HG02610 (cell line): ENCODE measurements around the gene GPC1.
"Not testable (repeated sequence)": the region's sequence is repeated elsewhere in the genome, so short reads cannot be mapped to it uniquely, and the experiment has no call there.

Experiments
- ATAC-seq: cut with Tn5 transposase; IDR thresholded peaks from one replicate; pipeline ENCODE4 v1.9.1; 2021; ENCODE audit warnings: mild to moderate bottlenecking, moderate library complexity; ENCODE audit not compliant: unreplicated experiment

The GPC1 gene, protein sequence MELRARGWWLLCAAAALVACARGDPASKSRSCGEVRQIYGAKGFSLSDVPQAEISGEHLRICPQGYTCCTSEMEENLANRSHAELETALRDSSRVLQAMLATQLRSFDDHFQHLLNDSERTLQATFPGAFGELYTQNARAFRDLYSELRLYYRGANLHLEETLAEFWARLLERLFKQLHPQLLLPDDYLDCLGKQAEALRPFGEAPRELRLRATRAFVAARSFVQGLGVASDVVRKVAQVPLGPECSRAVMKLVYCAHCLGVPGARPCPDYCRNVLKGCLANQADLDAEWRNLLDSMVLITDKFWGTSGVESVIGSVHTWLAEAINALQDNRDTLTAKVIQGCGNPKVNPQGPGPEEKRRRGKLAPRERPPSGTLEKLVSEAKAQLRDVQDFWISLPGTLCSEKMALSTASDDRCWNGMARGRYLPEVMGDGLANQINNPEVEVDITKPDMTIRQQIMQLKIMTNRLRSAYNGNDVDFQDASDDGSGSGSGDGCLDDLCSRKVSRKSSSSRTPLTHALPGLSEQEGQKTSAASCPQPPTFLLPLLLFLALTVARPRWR

DNA sequence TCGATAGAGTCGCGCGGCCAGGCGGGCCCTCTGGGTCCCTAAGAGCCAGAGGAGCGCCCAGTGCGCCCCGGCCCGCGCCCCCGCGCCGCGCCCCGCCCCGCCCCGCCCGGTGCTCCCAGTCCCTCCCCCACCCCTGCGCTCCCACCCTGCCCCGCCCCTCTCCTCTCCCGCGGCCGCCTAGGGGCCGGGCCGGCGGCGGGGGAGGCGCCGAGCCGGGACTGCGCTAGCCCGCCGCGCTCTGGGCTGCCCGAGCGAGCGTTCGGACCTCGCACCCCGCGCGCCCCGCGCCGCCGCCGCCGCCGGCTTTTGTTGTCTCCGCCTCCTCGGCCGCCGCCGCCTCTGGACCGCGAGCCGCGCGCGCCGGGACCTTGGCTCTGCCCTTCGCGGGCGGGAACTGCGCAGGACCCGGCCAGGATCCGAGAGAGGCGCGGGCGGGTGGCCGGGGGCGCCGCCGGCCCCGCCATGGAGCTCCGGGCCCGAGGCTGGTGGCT lies at the start of gene GPC1:
GPC1 (plus strand) TSS at position 207 of the 491 bp plus-strand sequence; CDS start at position 463, 256 bp downstream.
- no peak for ATAC-seq

DNA sequence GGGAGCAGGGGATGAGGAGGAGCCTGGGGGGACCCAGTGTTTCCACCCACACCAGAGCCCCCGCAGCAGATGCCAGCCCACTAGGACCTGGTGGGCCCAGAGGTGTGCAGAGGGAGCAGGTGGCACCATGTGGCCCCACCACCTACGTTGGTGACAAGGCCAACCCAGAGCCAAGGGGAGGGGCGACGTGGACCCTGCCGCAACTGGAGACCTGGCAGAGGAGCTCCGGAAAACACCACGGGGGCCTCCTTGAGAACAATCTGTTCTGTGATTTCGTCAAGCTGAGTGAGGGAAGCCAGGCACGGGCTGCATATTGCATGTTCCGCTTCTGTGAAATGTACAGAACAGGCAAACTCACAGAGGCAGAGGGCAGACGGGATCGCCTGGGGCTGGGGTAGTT lies 49.1 kb upstream of the GPC1 start:
- no peak for ATAC-seq

DNA sequence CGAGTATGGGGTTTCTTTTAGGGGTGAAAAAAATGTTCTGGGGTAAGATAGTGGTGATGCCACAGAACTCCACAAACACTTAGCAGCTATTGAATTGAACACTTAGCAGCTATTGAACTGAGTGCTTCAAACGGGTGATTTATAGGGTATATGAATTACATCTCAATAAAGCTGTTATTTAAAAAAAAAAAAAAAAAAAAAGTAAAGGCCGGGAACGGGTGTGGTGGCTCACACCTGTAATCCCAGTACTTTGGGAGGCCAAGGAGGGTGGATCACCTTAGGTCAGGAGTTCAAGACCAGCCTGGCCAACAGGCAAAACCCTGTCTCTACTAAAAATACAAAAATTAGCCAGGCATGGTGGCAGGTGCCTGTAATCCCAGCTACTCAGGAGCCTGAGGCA lies 48.7 kb upstream of the GPC1 start:
- not testable (repeated sequence) for ATAC-seq

DNA sequence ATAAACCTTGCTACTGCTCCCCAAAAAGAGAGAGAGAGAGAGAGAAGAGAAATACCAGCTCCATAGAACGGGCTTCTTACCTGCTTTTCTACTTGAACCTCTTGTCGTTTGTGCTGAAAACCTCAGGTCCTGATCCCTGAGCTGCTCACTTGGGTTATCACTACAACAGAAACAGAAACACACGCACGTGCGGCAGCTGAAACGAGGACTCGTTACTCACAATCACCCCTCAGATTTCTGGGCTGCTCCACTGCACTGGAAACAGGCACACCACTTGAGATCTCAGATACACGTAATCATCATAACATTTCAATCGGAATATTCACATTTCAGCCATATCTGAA lies 48.2 kb upstream of the GPC1 start:
- ATAC-seq = no peak

DNA sequence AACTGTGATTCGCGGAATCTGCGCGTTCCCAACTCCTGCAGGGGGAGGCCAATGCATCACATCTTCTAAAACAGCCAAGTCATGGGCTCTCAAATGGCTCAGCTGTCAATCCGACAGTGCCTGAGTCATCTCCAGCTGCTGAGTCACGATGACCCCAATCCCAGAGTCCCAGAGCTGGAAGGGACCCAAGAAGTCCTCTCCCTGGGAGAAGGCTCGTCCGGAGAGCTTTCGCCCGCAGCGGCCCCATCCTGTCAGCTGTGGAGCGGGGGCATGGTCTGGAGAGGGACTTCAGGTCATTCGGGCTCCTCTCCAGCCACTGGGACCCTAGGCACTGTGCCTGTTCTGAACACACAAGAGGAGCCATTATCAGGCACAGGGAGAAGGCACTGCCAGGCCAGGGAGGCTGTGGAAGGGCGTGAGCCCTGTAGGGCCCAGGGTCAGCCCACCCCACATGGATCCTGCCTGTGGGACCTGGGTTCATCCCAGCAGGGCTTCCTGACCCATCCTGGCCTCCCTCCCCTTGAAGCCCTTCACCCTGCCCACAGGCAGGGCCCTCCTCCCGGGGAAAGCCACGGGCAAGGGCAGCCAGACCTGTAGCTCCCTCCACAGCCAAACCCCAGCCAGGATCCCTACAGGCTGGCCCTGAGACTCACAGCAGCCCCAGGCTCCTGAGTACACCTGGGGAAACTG lies 47.6 kb upstream of the GPC1 start:
- ATAC-seq = no peak

DNA sequence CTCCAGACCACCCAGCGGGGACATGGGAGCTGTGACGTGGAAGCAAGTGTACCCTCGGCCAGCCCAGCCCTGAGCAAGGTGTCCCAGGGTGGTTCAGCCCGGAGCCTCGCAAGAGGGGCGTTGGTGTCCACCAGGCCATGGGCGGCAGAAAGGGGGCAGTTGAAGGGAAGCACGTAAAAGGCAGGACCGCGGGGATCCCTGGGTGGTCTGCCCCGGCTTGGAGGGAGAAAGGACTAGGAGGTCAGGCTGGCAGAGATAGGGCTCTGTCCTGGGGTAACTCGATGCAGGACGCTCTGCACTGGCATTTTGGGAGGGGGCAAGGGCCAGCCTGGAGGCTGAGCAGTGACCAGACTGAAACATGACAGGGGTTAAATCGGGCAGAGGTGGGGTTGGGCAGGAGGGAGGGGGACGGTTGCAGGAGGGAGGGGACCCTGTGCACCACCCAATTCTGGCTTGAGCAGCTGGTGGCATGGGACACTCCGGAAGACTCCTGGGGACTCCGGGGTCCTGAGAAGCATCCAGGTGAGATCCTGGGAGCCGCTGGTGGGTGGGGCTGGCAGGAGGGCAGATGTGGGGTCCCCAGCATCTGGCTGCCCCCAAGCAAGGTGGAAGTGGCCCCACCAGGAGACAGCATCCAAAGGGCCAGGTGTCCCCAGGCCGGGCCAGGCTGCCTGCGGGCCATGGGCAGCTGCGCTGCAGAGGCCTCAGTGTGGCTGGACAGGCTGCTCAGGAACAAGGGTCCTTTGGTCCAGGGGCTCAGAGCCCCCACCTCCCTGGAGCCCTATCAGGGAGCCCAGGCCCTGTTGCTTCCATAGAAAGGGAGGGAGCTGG lies 46.8 kb upstream of the GPC1 start:
- ATAC-seq = no peak

DNA sequence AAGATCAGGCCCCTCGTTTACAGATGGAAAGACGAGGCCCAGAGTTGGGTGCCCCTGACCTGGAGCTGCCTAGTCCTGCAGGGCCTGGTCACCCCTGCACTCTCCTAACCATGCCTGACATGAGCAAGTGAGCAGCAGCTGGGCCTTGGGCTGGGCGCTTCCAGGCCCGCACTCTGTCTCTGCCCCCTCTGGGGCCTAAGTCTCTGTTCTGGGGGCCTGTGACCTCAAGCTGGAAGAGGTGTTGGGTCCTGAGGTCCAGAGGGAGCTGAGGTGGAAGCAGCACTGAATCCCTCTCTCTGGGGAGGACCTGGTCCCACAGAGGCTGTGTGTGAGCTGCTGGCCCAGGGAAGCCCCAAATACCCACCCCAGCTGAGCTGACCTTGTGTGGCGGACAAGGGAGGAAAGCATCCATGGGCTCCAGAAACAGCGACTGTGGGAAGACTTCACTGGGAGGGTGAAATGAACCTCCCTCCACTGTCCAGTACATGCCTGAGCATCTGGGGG lies 46.1 kb upstream of the GPC1 start:
- no peak for ATAC-seq

DNA sequence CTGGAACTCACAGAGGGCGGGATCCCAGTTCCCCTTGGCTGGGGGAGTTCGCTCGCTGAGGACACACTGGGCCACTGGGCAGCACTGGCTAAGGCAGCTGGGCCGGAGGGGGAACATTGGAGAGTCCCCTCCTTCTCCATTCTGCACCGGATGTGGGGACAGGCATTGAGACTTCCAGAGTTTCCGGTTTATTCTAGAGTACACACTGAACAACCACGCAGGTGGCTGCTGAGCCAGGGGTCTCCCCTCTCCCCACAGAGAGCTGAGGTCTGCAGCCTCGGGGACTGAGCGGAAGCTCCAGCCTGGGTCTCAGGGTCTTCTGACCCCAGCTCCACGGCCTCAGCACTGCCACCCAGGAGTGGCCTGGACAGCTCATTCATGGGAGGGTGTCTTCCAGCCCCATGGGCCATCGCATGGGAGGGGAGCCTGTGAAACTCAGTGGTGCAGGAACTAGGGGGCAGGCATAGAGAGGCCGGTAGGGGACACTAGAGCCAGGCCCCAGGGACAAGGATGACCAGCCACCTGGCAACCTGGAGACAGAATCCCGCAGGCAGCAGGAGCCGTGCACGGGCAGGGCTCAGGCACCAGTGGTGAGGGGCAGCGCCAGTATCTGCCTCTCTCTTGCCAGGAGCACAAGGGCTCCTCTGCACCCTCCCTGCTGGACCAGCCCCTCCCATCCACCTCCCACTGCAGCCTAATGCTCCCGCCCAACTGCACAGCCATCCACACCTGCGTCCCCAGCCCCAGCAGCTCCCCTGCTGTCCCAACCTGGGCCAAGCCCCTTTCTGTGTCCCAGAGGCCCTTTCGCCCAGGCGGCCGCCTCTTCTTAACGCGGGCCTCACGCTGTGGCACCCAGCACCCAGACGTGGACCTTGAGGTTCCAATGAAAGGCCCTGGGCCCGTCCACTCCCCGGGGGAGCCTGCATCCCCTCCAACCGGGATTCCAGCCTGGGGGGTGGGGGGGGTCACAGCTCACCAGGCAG lies 45.1 kb upstream of the GPC1 start:
- no peak for ATAC-seq

DNA sequence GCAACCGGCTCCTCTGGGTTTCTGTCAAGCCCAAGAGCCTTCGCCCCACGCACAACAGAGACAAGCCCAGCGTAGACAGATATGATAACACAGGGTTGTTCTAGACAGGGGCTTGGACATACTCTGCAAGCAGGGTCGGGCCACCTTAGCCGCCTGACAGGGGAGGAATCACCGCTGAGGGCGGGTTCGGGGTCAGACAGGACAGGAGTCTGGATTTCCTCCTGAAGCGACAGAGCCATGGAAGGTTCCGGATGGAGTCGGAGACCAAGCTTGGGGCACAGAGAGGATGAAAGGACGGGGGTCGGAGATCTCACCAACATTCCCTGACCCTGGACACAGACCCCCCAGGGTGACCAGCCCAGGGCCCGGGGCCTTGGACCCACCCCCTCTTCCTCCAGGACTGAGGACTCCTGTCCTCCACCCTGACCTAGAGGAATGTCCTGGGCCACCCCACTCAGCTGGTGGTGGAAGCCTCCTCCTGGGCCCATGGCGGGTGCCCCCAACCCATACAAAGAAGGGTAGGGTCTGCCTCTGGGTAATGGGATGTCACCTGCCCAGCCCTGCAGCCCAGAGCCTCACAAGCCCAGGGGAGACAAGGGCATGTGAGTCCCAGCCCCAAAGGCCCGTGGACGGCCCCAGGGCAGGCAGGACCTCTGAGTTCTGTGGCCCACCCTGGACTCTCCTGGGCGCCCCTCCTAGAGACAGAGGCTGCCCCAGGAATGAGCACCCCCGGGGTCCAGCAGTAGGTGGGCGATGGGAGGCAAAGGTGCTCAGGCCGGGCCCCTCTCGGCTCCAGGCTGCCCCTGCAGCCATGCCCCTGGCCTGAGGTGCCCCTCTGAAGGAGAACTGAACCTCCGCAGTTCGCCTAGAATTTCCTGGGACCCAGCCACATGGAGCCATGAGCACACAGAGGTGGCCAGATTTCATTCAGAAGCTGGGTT lies 44.1 kb upstream of the GPC1 start:
- no peak for ATAC-seq

DNA sequence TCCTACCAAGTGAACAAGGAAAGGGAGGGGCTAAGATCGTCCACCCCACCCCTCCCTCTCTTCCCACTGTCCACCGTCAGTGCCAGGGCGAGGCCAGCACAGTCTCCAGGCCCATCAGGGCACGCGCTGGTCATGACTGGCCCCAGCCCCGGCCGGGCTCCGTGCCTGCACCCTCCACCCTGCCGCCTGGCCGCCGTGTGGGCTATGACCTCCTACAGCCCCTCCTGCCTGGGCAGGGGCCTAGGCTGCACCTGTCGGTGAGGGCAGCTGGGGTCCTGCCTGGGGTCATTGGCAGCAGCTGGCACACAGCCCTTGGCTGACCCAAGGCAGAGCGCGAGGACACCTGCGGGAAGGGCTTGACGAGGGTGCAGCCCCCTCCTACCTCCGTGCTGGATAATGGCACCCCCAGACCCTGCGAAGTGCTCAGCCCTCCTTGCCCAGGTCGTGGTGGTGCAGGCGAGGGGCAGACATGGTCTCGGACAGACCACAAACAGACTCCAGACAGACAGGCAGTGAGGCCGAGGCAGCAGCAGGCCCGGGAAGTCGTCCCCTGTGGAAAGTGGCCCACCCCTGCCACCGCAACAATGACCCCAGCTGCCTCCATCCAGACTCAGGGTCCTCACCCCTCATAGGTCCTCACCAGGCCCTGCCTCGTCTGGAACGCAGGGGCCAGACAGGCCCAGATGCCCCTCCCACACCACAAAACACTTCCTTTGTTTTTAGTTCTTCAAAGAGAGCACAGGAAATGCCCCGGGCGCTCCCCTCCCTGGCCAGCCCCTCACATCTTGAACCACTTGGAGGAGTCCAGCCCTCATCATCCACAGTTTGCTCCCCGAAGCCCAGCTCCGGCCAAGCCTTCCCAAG lies 43.1 kb upstream of the GPC1 start:
- no peak for ATAC-seq

DNA sequence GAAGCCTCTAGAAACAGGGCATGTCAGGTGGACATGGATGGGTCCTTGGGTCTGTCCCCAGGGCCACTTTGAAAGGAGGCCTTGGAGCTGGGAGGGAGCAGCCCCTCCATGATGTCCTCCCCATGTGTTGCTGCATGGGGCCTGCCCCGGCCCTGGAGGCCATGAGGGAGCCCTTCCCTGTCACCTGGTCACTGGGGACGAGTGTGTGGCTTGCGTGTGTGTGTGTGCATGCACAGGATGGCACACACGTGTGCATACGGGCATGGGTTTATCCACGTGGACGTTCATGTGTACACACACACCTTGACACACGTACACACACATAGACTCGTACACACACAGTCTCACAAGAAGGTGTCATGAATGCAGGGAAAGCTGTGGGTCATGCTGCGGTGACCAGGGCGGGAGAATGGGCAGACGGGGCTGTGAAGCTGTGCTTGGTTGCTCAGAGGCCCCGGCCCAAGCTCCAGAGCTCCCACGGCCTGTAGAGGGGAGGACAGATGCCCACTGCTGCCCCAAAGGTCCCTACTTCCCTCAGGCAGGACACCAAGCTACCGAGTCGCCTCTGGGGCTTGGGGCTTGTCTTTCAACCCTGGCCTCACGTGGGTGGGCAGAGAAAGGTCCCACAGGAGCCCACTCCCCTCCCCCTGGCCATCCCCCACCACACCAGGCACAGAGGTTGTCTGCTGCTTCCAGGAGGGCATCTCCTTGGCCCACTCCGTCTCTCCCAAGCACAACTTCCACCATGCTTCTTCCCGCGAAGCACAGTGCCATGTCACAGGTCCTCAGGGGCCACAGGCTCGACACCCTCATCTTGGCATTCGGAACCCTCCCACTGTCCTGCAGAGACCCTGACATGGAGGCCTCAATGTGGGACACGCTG lies 42.3 kb upstream of the GPC1 start:
- no peak for ATAC-seq

DNA sequence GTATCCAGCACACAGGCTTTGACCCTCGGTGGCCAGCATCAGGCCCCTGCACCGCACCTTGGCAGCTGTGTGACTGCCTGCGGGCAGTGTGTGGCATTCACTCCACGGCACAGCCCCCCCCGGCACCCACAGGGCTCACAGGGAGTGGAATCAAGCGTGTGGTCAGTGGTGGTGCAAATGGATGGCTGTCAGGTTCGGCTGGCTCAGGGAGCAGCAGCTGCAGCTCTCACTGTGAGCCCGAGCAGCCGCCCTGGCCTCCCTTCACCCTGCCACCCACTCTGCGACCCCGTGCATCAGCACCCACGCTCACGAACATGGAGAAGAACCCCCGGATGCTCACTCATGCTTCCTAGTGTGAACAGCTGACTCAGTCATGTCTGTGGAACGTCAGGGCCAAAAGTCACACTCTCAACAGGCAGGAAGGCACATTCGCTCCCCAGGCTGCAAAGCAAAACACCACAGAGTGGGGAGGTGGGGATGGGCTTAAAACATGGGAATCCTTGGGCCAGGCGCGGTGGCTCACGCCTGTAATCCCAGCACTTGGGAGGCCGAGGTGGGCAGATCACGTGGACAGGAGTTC lies 41.5 kb upstream of the GPC1 start:
- ATAC-seq = no peak

DNA sequence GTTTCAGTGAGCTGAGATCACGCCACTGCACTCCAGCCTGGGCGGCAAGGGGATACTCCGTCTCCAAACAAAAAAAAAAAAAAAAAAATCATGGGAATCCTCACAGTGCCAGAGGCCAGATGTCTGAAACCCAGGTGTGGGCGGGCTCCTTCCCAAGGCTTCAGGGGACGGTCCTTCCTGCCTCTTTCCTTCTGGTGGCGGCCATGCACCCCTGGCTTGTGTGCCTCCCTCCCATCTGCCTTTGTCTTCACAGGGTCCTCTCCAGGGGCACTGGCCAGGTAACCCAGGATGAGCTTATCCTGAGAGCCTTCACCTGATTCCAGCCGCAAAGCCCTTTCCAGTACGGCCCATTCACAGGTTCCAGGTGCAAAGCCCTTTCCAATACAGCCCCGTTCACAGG lies 40.9 kb upstream of the GPC1 start:
- no peak for ATAC-seq

DNA sequence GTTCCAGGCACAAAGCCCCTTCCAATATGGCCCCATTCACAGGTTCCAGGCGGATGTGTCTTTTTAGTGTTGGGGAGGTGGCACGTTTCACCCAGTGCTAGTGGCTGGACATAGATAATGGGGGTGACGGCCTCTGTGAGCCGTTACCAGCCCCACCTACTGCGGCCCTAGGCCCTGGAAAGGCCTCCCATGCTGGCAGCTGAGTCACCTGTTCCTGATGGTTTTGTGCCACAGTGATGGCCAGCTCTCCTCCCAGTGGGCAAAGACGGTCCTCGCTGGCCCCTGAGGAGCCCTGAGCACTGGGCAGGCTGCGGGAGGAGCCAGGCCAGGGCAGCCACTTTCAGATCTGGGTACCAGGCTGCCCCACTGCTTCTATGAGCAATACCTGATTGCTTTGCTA lies 40.0 kb upstream of the GPC1 start:
- no peak for ATAC-seq

DNA sequence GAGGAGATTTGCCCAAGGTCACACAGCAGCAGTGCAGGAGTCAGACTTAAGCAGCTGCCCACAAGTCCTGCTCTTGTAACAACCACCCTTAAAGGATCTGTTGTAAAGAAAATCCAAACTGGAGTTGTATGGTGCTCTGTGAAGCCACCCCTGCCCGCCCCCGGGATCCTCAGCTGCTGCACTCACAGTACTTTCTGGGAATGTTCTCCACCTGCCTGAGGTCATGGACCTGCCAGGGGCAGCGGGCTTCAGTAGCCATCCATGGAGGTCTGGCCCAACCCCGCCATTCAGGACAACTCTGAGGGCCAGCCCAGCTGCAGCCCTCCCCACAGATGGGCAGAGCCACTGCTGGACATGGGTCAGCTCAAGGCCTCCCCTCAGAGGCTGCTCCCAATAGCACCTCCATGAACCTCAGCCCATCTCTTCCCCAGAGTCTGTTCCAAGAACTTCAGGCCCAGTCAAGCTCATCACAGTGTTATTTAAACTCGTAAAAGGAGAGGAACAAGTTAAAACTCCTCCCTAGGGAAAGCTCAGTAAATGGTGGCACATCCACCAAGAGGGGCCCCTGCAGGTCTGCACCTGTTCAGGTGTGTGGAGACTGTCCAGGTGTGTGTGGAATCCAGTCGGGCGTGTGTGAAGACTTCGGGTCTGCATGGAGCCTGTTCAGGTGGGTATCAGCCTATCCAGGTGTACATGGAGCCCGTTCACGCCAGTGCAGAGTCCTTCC lies 39.4 kb upstream of the GPC1 start:
- ATAC-seq = no peak
